Measurements from ENCODE around the gene C1orf167.

DNA sequence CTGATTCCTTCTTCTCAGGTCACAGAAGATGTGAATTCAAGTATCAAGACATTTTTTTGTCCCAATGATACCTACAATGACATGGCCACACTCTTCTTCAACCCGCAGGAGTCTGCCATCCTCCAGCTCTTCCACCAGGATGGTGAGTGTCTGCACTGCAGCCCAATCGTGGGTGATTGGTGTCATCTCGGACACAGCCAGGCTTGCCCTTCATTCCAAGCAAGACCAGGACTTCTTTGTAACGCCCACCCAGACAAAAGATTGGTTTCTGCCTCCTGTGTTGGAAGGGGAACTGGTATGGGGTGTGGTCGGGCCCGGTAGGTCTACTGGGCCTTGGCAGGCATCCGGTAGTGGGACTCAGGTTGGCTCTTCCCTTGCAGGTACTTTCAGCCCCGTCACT is 71.5 kb downstream of the C1orf167 start:
- TF ChIP-seq CTCF (IDR thresholded peaks at IDR 0.05) (no peak), EZH2 (IDR thresholded peaks at IDR 0.05) (no peak)
